Body of pancreas (tissue), 4 donors: ENCODE data around the gene SARS2. TPM values are rescaled to one million over a fixed set of nuclear protein-coding genes. Genes with fewer than 3 reads are reported as not detected.

Source experiments
- ATAC-seq: fragments of 150-250 bp; one replicate; pipeline ENCODE4 v1.9.1; 2016
- DNase-seq, 4 donors: peaks; one replicate each; pipeline ENCODE4 v3.0.0-alpha.2; 2019
- H3K27ac ChIP-seq, 4 donors: fragments of 200-600 bp; sonication (generic); 1 replicate in 3 of 4; 2 replicates in 1 of 4; pipeline versions ENCODE4 v1.5.1 to v1.6.1; 2016 to 2019; ENCODE audit warnings: mild to moderate bottlenecking in 1 of 4, mixed read lengths in 1 of 4, moderate library complexity in 1 of 4
- H3K27me3 ChIP-seq, 2 donors: fragments of 200-600 bp; sonication (generic); one replicate each; pipeline ENCODE4 v1.6.0; 2016; ENCODE audit warnings: mild to moderate bottlenecking in 1 of 2
- H3K36me3 ChIP-seq, 2 donors: fragments of 200-600 bp; sonication (generic); replicated peaks in 1 of 2; 2 replicates each; pipeline ENCODE4 v1.5.1; 2016; ENCODE audit warnings: low read depth in 2 of 2; ENCODE audit not compliant: insufficient read depth in 1 of 2
- H3K4me1 ChIP-seq: fragments of 200-600 bp; sonication (generic); one replicate; pipeline ENCODE4 v1.6.0; 2016
- H3K4me3 ChIP-seq, 2 donors: fragments of 200-600 bp; sonication (generic); 1 replicate in 1 of 2; 2 replicates in 1 of 2; pipeline ENCODE4 v1.5.1; 2016 to 2019
- H3K9me3 ChIP-seq, 3 donors: fragments of 200-600 bp; sonication (generic); 1 replicate in 2 of 3; 2 replicates in 1 of 3; pipeline ENCODE4 v1.5.1; 2016
- CTCF ChIP-seq, 7 experiments: fragments of 450-650 bp in 4 of 7; fragments of 200-600 bp in 3 of 7; sonication (generic) in 3 of 7; IDR thresholded peaks; one replicate each; pipeline ENCODE4 v1.5.1; 2016 to 2019; ENCODE audit warnings: antibody characterized with exemption in 7 of 7
- POLR2A ChIP-seq, 3 donors: fragments of 450-650 bp; IDR thresholded peaks; one replicate each; pipeline ENCODE4 v1.6.1; 2016; ENCODE audit warnings: antibody characterized with exemption in 3 of 3, mild to moderate bottlenecking in 2 of 3
- whole genome bisulfite sequencing, 2 donors: methylation state at CpG; one replicate each; pipeline ENCODE4 v1.1.5; 2017; 5-methylcytosine and 5-hydroxymethylcytosine counted together
- intact Hi-C: fragments of 100-400 bp; cut with DNase I; formaldehyde crosslinking; loops from one replicate; pipeline ENCODE4 v1.15.1; 2023
- total RNA-seq, 2 donors: library from RNA; depleted of rRNA; stranded (reverse); fragments of >200 nt; gene quantifications; one replicate each; pipeline ENCODE4 v1.1.0, GENCODE V29; 2016

Gene SARS2
- total RNA-seq, 2 donors from 2014 or later = 25.2 to 34.6 TPM

- 92 to 96% methylated on average over 10 to 11 of the region's 12 CpGs for WGBS, 2 donors
- DNase-seq = no peak
Measured at GRCh38 chr19:38910488-38910887, 20.1 kb downstream of the SARS2 start.

DNA sequence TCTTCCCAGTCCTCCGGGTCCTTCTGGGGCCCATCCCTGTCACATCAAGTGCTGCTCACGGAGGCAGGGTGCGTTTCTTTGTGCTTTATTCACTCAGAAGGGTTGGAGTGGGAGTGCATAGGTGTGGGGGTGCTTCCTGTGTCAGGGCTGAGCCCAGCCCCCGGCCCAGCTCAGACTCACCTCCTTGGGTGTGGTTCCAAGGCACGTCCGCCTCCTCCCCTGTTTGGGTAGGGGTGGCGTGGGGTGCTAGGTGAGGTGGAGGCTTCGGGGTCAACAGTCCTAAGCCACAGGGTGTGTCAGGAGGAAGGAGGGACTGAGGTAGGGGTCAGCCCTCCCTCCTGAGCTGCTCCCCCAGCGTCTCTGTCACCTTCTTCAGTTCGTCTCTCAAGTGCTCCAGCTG, 21.7 kb downstream of the SARS2 start:
- Histone ChIP-seq H3K27me3 (no peaks in the 10 kb centered on the region), H3K4me1 (no peaks in the 10 kb centered on the region), H3K4me3 (no peak overlapping the region), H3K9me3 (no peaks in the 10 kb centered on the region), H3K36me3 (peaks cover 3 to 13% of the 10 kb centered on the region in 2 donors), H3K27ac (no peak overlapping the region)
- ATAC-seq (no peak), DNase-seq (no peak)
- TF ChIP-seq POLR2A (IDR thresholded peaks at IDR 0.05) = no peak
- no peak for TF ChIP-seq CTCF (IDR thresholded peaks at IDR 0.05)
- intact Hi-C loops = no loop called here
- WGBS, 2 donors = 84 to 94% methylated on average over 6 to 9 of the region's 10 CpGs

More at GRCh38 chr19:38910488-38910887, 20.1 kb downstream of the SARS2 start:
- intact Hi-C loops = loop anchor here (10.0 kb wide), 1 partner anchor 386 kb away; no protein-coding TSS in a partner anchor
- H3K4me1 ChIP-seq = no peaks in the 10 kb centered on the region
- H3K4me3 ChIP-seq = no peak overlapping the region
- no peaks in the 10 kb centered on the region for H3K27me3 ChIP-seq
- no peak for ATAC-seq
- no peaks in the 10 kb centered on the region for H3K9me3 ChIP-seq
- no peak for TF ChIP-seq CTCF (IDR thresholded peaks at IDR 0.05)
- no peak for TF ChIP-seq POLR2A (IDR thresholded peaks at IDR 0.05)
- H3K27ac ChIP-seq = no peak overlapping the region
- H3K36me3 ChIP-seq = peaks cover 2 to 7% of the 10 kb centered on the region in 2 donors

GRCh38 chr19:38907670-38908069, 22.9 kb downstream of the SARS2 start:
- Histone ChIP-seq H3K9me3 (no peaks in the 10 kb centered on the region), H3K4me1 (no peaks in the 10 kb centered on the region), H3K27ac (no peak overlapping the region), H3K36me3 (peaks cover 3 to 13% of the 10 kb centered on the region in 2 donors), H3K4me3 (no peak overlapping the region), H3K27me3 (no peaks in the 10 kb centered on the region)
- DNase-seq (no peak), ATAC-seq (no peak)
- intact Hi-C loops = no loop called here
- 94 to 99% methylated on average over 12 of the region's 12 CpGs for WGBS, 2 donors
- no peak for TF ChIP-seq POLR2A (IDR thresholded peaks at IDR 0.05)
- no peak for TF ChIP-seq CTCF (IDR thresholded peaks at IDR 0.05)

DNA sequence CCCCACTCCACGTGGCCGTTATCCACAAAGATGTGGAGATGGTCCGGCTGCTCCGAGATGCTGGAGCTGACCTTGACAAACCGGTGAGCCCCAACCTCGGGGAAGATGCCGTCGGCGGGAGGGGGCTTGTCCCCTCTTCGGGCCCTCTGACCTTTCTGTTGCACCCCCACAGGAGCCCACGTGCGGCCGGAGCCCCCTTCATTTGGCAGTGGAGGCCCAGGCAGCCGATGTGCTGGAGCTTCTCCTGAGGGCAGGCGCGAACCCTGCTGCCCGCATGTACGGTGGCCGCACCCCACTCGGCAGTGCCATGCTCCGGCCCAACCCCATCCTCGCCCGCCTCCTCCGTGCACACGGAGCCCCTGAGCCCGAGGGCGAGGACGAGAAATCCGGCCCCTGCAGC, 23.3 kb downstream of the SARS2 start:
- H3K27ac ChIP-seq = no peak overlapping the region
- TF ChIP-seq POLR2A (IDR thresholded peaks at IDR 0.05) (no peak), CTCF (IDR thresholded peaks at IDR 0.05) (no peak)
- no peaks in the 10 kb centered on the region for H3K9me3 ChIP-seq
- peaks cover 3 to 13% of the 10 kb centered on the region in 2 donors for H3K36me3 ChIP-seq
- DNase-seq (no peak), ATAC-seq (no peak)
- no peak overlapping the region for H3K4me3 ChIP-seq
- H3K27me3 ChIP-seq = no peaks in the 10 kb centered on the region
- intact Hi-C loops = no loop called here
- WGBS, 2 donors = 89 to 97% methylated on average over 18 to 19 of the region's 29 CpGs
- no peaks in the 10 kb centered on the region for H3K4me1 ChIP-seq

DNA sequence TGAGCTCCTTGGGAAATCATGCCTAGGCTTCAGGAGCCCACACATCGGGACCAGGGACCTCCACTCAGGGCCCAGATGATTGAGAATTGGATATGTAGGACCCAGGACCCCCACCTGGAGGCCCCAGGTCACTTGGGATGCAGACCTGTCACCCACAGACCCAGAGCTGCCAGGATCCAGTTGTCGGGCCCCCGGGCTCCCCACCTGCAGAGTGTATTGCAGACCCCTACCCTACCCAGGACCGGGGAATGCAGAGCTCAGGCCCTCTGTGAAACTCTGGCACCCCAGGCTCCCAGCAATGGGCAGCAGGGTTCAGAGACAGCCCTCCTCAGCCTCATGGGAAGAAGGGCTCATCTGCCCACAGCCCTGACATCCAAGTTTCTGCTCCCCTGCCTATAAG, 24.9 kb downstream of the SARS2 start:
- WGBS, 2 donors = 93% methylated on average over 4 of the region's 4 CpGs; no CpG with 5 or more reads in 1 of the 2 donors
- no peak overlapping the region for H3K4me3 ChIP-seq
- H3K27ac ChIP-seq = no peak overlapping the region
- H3K36me3 ChIP-seq = peaks cover 3 to 13% of the 10 kb centered on the region in 2 donors
- ATAC-seq (no peak), DNase-seq (no peak)
- H3K9me3 ChIP-seq = no peaks in the 10 kb centered on the region
- no peaks in the 10 kb centered on the region for H3K27me3 ChIP-seq
- no peak for TF ChIP-seq CTCF (IDR thresholded peaks at IDR 0.05)
- no peak for TF ChIP-seq POLR2A (IDR thresholded peaks at IDR 0.05)
- peaks cover 11% of the 10 kb centered on the region for H3K4me1 ChIP-seq
- intact Hi-C loops = no loop called here
